ENCODE data around the gene GEMIN2. TPM values are rescaled to one million over a fixed set of nuclear protein-coding genes. Genes with fewer than 3 reads are reported as not detected.
A peak's percentile ranks its signal among the peaks of the same experiment; 100 is the strongest.
"Not testable (repeated sequence)": the region's sequence is repeated elsewhere in the genome, so short reads cannot be mapped to it uniquely, and the experiment has no call there.

GEMIN2 gene
- total RNA-seq, 1 donor from 2014 or later: 6.5 TPM

GRCh38 chr14:39094515-39094914, 19.6 kb upstream of the GEMIN2 start:
- Histone ChIP-seq H3K27ac (replicated peaks) (no peak overlapping the region), H3K4me3 (no peak overlapping the region), H3K36me3 (peaks cover 60% of the 10 kb centered on the region), H3K4me1 (peaks cover 28% of the 10 kb centered on the region), H3K9me3 (replicated peaks) (no peaks in the 10 kb centered on the region), H3K27me3 (ENCODE audit: low read depth) (no peaks in the 10 kb centered on the region)
- no peak for TF ChIP-seq CTCF (IDR thresholded peaks at IDR 0.05; ENCODE audit: borderline replicate concordance)
- no peak for DNase-seq
- intact Hi-C loops (cut with micrococcal nuclease): no loop called here

- intact Hi-C loops (cut with micrococcal nuclease): no loop called here
- no peak for TF ChIP-seq CTCF (IDR thresholded peaks at IDR 0.05; ENCODE audit: borderline replicate concordance)
- peaks cover 53% of the 10 kb centered on the region for H3K4me1 ChIP-seq
These were observed 17.0 kb upstream of the GEMIN2 start for GRCh38 chr14:39097159-39097558.

GRCh38 chr14:39099215-39099614, 14.9 kb upstream of the GEMIN2 start:
- H3K9me3 ChIP-seq (replicated peaks); H3K27ac ChIP-seq (replicated peaks); intact Hi-C loops (cut with micrococcal nuclease); DNase-seq; H3K27me3 ChIP-seq (ENCODE audit: low read depth); H3K4me3 ChIP-seq: not testable (repeated sequence)
- Histone ChIP-seq H3K4me1 (peaks cover 72% of the 10 kb centered on the region), H3K36me3 (peaks cover 16% of the 10 kb centered on the region)

More at GRCh38 chr14:39097159-39097558, 17.0 kb upstream of the GEMIN2 start:
- Histone ChIP-seq H3K27ac (replicated peaks) (peak overlapping the region; percentile 9), H3K4me3 (no peak overlapping the region), H3K9me3 (replicated peaks) (no peaks in the 10 kb centered on the region), H3K36me3 (peaks cover 34% of the 10 kb centered on the region), H3K27me3 (ENCODE audit: low read depth) (no peaks in the 10 kb centered on the region)
- no peak for DNase-seq

GRCh38 chr14:39099748-39100147, 14.4 kb upstream of the GEMIN2 start:
- no peak overlapping the region for H3K4me3 ChIP-seq
- intact Hi-C loops (cut with micrococcal nuclease): no loop called here
- TF ChIP-seq CTCF (IDR thresholded peaks at IDR 0.05; ENCODE audit: borderline replicate concordance): no peak
- no peak overlapping the region for H3K27ac ChIP-seq (replicated peaks)
- peaks cover 78% of the 10 kb centered on the region for H3K4me1 ChIP-seq
- no peaks in the 10 kb centered on the region for H3K9me3 ChIP-seq (replicated peaks)
- no peak for DNase-seq
- H3K27me3 ChIP-seq (ENCODE audit: low read depth): no peaks in the 10 kb centered on the region
- H3K36me3 ChIP-seq: peaks cover 12% of the 10 kb centered on the region

- H3K36me3 ChIP-seq: no peaks in the 10 kb centered on the region
- no peaks in the 10 kb centered on the region for H3K27me3 ChIP-seq (ENCODE audit: low read depth)
- peak overlapping the region; percentile 97 for H3K27ac ChIP-seq (replicated peaks)
- intact Hi-C loops (cut with micrococcal nuclease): no loop called here
- no peak for TF ChIP-seq CTCF (IDR thresholded peaks at IDR 0.05; ENCODE audit: borderline replicate concordance)
- H3K4me1 ChIP-seq: peaks cover 70% of the 10 kb centered on the region
- H3K4me3 ChIP-seq: peak overlapping the region; percentile 95
- DNase-seq: peak; percentile 20
- no peaks in the 10 kb centered on the region for H3K9me3 ChIP-seq (replicated peaks)
These were observed 11.7 kb upstream of the GEMIN2 start for GRCh38 chr14:39102265-39102968.

Data from left ventricle myocardium inferior (tissue), 1 donor.